ENCODE results near the gene PPIL6. TPM values are rescaled to one million over a fixed set of nuclear protein-coding genes. Genes with fewer than 3 reads are reported as not detected.

The PPIL6 gene
- total RNA-seq: 1 to 10 TPM; 3.0 to 6.8 (median 4.6) TPM
- polyA plus RNA-seq: 2.2 TPM
- long read RNA-seq, donor 1, full-length matches to known transcripts: 5 of 13 reads
- long read RNA-seq, donor 1, partial matches to known transcripts: 0 of 13 reads
- long read RNA-seq, donor 1, other reads (novel, unspliced or antisense): 8 of 13 reads
- long read RNA-seq, donor 2, full-length matches to known transcripts: 2 of 7 reads
- long read RNA-seq, donor 2, partial matches to known transcripts: 0 of 7 reads
- long read RNA-seq, donor 2, other reads (novel, unspliced or antisense): 5 of 7 reads
- long read RNA-seq, donor 3, full-length matches to known transcripts: 9 of 18 reads
- long read RNA-seq, donor 3, partial matches to known transcripts: 1 of 18 reads
- long read RNA-seq, donor 3, other reads (novel, unspliced or antisense): 8 of 18 reads
- long read RNA-seq, donor 4, full-length matches to known transcripts: 3 of 3 reads
- long read RNA-seq, donor 4, partial matches to known transcripts: 0 of 3 reads
- long read RNA-seq, donor 4, other reads (novel, unspliced or antisense): 0 of 3 reads

GRCh38 chr6:109440331-109441068, at the start of gene PPIL6, which contains the start of gene SMPD2:
TSS of gene PPIL6 (minus strand) at chr6:109440628. CDS start at chr6:109440590, 38 bp downstream.
TSS of gene SMPD2 (plus strand) at chr6:109440724. CDS start at chr6:109441122, 398 bp downstream.
- WGBS: under 1% methylated on average over 102 of the region's 102 CpGs
- Histone ChIP-seq H3K27ac (ENCODE audit: low read length) (peak within 1 kb of the TSS; percentile 73), H3K27me3 (ENCODE audit: control insufficient read depth, insufficient read depth) (no peaks in the 10 kb centered on the region), H3K4me1 (ENCODE audit: control insufficient read depth, insufficient read depth, low read length) (peaks cover 2% of the 10 kb centered on the region), H3K4me3 (ENCODE audit: low read length) (peak within 1 kb of the TSS; percentile 75), H3K9me3 (ENCODE audit: control insufficient read depth, low read length) (no peaks in the 10 kb centered on the region)
- ATAC-seq (peak; percentile 95 to 96), DNase-seq (peak; percentile 91 to 97 (median 97))
- intact Hi-C loops (cut with DNase I): no loop called here

- Histone ChIP-seq H3K9me3 (ENCODE audit: control insufficient read depth, low read length) (no peaks in the 10 kb centered on the region), H3K4me1 (ENCODE audit: control insufficient read depth, insufficient read depth, low read length) (peaks cover 3% of the 10 kb centered on the region), H3K4me3 (ENCODE audit: low read length) (no peak overlapping the region), H3K27ac (ENCODE audit: low read length) (no peak overlapping the region), H3K27me3 (ENCODE audit: control insufficient read depth, insufficient read depth) (no peaks in the 10 kb centered on the region)
- DNase-seq (no peak), ATAC-seq (no peak)
- intact Hi-C loops (cut with DNase I): no loop called here
These were observed 47.6 kb upstream of the PPIL6 start for GRCh38 chr6:109488001-109488400.

- ATAC-seq: no peak
- 99% methylated on average over 1 of the region's 1 CpG for WGBS
- intact Hi-C loops (cut with DNase I): no loop called here
- Histone ChIP-seq H3K4me3 (ENCODE audit: low read length) (no peak overlapping the region), H3K27me3 (ENCODE audit: control insufficient read depth, insufficient read depth) (no peaks in the 10 kb centered on the region), H3K4me1 (ENCODE audit: control insufficient read depth, insufficient read depth, low read length) (peaks cover 5% of the 10 kb centered on the region), H3K9me3 (ENCODE audit: control insufficient read depth, low read length) (no peaks in the 10 kb centered on the region), H3K27ac (ENCODE audit: low read length) (no peak overlapping the region)
- DNase-seq: no peak
These were observed 45.6 kb upstream of the PPIL6 start for GRCh38 chr6:109486068-109486467.

GRCh38 chr6:109485266-109485935, 45.0 kb upstream of the PPIL6 start:
- 66% methylated on average over 3 of the region's 3 CpGs for WGBS
- intact Hi-C loops (cut with DNase I): no loop called here
- DNase-seq: no peak
- no peak for ATAC-seq
- no peaks in the 10 kb centered on the region for H3K9me3 ChIP-seq (ENCODE audit: control insufficient read depth, low read length)
- no peak overlapping the region for H3K27ac ChIP-seq (ENCODE audit: low read length)
- H3K27me3 ChIP-seq (ENCODE audit: control insufficient read depth, insufficient read depth): no peaks in the 10 kb centered on the region
- no peak overlapping the region for H3K4me3 ChIP-seq (ENCODE audit: low read length)
- H3K4me1 ChIP-seq (ENCODE audit: control insufficient read depth, insufficient read depth, low read length): peaks cover 7% of the 10 kb centered on the region

GRCh38 chr6:109484122-109484521, 43.7 kb upstream of the PPIL6 start:
- peaks cover 11% of the 10 kb centered on the region for H3K4me1 ChIP-seq (ENCODE audit: control insufficient read depth, insufficient read depth, low read length)
- DNase-seq (no peak), ATAC-seq (no peak)
- no peak overlapping the region for H3K4me3 ChIP-seq (ENCODE audit: low read length)
- H3K27me3 ChIP-seq (ENCODE audit: control insufficient read depth, insufficient read depth): no peaks in the 10 kb centered on the region
- 43% methylated on average over 3 of the region's 3 CpGs for WGBS
- intact Hi-C loops (cut with DNase I): no loop called here
- H3K27ac ChIP-seq (ENCODE audit: low read length): no peak overlapping the region
- H3K9me3 ChIP-seq (ENCODE audit: control insufficient read depth, low read length): no peaks in the 10 kb centered on the region

GRCh38 chr6:109483735-109484057, 43.3 kb upstream of the PPIL6 start:
- no peak for DNase-seq
- H3K27ac ChIP-seq (ENCODE audit: low read length): peak overlapping the region; percentile 62
- no peak for ATAC-seq
- H3K4me1 ChIP-seq (ENCODE audit: control insufficient read depth, insufficient read depth, low read length): peaks cover 11% of the 10 kb centered on the region
- peak overlapping the region; percentile 98 for H3K4me3 ChIP-seq (ENCODE audit: low read length)
- intact Hi-C loops (cut with DNase I): no loop called here
- under 1% methylated on average over 6 of the region's 6 CpGs for WGBS
- no peaks in the 10 kb centered on the region for H3K9me3 ChIP-seq (ENCODE audit: control insufficient read depth, low read length)
- no peaks in the 10 kb centered on the region for H3K27me3 ChIP-seq (ENCODE audit: control insufficient read depth, insufficient read depth)

- 2% methylated on average over 95 of the region's 97 CpGs for WGBS
- intact Hi-C loops (cut with DNase I): no loop called here
- H3K4me1 ChIP-seq (ENCODE audit: control insufficient read depth, insufficient read depth, low read length): peaks cover 11% of the 10 kb centered on the region
These were observed 42.7 kb upstream of the PPIL6 start, which contains the start of gene ZBTB24 for GRCh38 chr6:109482905-109483734. TSS of gene ZBTB24 (minus strand) at chr6:109483219. CDS start at chr6:109482026, 1,193 bp downstream.

GRCh38 chr6:109480993-109481480, 40.6 kb upstream of the PPIL6 start:
- Histone ChIP-seq H3K4me3 (ENCODE audit: low read length) (no peak overlapping the region), H3K27me3 (ENCODE audit: control insufficient read depth, insufficient read depth) (no peaks in the 10 kb centered on the region)

More at GRCh38 chr6:109482905-109483734, 42.7 kb upstream of the PPIL6 start, which contains the start of gene ZBTB24:
- Histone ChIP-seq H3K27me3 (ENCODE audit: control insufficient read depth, insufficient read depth) (no peaks in the 10 kb centered on the region), H3K4me3 (ENCODE audit: low read length) (peak within 1 kb of the TSS; percentile 98), H3K9me3 (ENCODE audit: control insufficient read depth, low read length) (no peaks in the 10 kb centered on the region), H3K27ac (ENCODE audit: low read length) (peak within 1 kb of the TSS; percentile 63)
- peak; percentile 97 for ATAC-seq
- DNase-seq: peak; percentile 92 to 97 (median 97)

GRCh38 chr6:109478841-109479624, 38.6 kb upstream of the PPIL6 start:
- 87% methylated on average over 5 of the region's 5 CpGs for WGBS
- Histone ChIP-seq H3K27me3 (ENCODE audit: control insufficient read depth, insufficient read depth) (no peaks in the 10 kb centered on the region), H3K9me3 (ENCODE audit: control insufficient read depth, low read length) (no peaks in the 10 kb centered on the region), H3K4me3 (ENCODE audit: low read length) (no peak overlapping the region), H3K4me1 (ENCODE audit: control insufficient read depth, insufficient read depth, low read length) (peaks cover 11% of the 10 kb centered on the region), H3K27ac (ENCODE audit: low read length) (no peak overlapping the region)
- no peak for DNase-seq
- intact Hi-C loops (cut with DNase I): no loop called here
- no peak for ATAC-seq

More at GRCh38 chr6:109480993-109481480, 40.6 kb upstream of the PPIL6 start:
- intact Hi-C loops (cut with DNase I): no loop called here
- H3K4me1 ChIP-seq (ENCODE audit: control insufficient read depth, insufficient read depth, low read length): peaks cover 11% of the 10 kb centered on the region
- H3K9me3 ChIP-seq (ENCODE audit: control insufficient read depth, low read length): no peaks in the 10 kb centered on the region
- 96% methylated on average over 7 of the region's 7 CpGs for WGBS
- DNase-seq (no peak), ATAC-seq (no peak)
- H3K27ac ChIP-seq (ENCODE audit: low read length): no peak overlapping the region
